WTC11 (cell line): ENCODE measurements around the gene C2orf49. TPM values are rescaled to one million over a fixed set of nuclear protein-coding genes. Genes with fewer than 3 reads are reported as not detected.

Experiments
- ATAC-seq: fragments of 200-7000 bp; cut with Tn5 transposase; 2 replicates; pipeline ENCODE4 v1.10.0; 2021; ENCODE audit warnings: mild to moderate bottlenecking, moderate library complexity
- CTCF ChIA-PET: fragments of 300-600 bp; sonication (Branson Sonifier 250); formaldehyde crosslinking; loops from one replicate; lab custom pipeline; 2021; ENCODE audit warnings: antibody characterized with exemption; lab: Charles Lee
- POLR2A ChIA-PET: fragments of 350-600 bp; sonication (Branson Sonifier 250); formaldehyde crosslinking; loops from one replicate; lab custom pipeline; 2021; ENCODE audit warnings: antibody characterized with exemption; lab: Charles Lee
- DNase-seq: peaks from one replicate; pipeline ENCODE4 v3.0.0; 2021; ENCODE audit warnings: low spot score
- H3K27ac Mint-ChIP-seq: 2 replicates; pipeline ENCODE4 v1.8.0; 2021; ENCODE audit warnings: mixed read lengths
- H3K27me3 Mint-ChIP-seq: 2 replicates; pipeline ENCODE4 v1.8.0; 2021; ENCODE audit warnings: low read depth, mild to moderate bottlenecking, moderate library complexity, mixed read lengths
- H3K36me3 Mint-ChIP-seq: 2 replicates; pipeline ENCODE4 v1.8.0; 2021; ENCODE audit warnings: mixed read lengths
- H3K4me1 Mint-ChIP-seq: 2 replicates; pipeline ENCODE4 v1.8.0; 2022; ENCODE audit warnings: mixed read lengths
- H3K4me3 Mint-ChIP-seq: 2 replicates; pipeline ENCODE4 v1.8.0; 2021; ENCODE audit warnings: mild to moderate bottlenecking, moderate library complexity, mixed read lengths
- H3K9me3 Mint-ChIP-seq: 2 replicates; pipeline ENCODE4 v1.8.0; 2021; ENCODE audit warnings: mixed read lengths
- AFF4 ChIP-seq: sonication (generic); formaldehyde crosslinking; IDR thresholded peaks from 2 replicates; pipeline ENCODE4 v1.8.1; 2023; ENCODE audit warnings: mild to moderate bottlenecking, missing genetic modification reagents, borderline replicate concordance
- AR ChIP-seq: fragments of 250-450 bp; sonication (Bioruptor Pico); IDR thresholded peaks from 2 replicates; pipeline ENCODE4 v1.9.0; 2021; ENCODE audit warnings: mild to moderate bottlenecking
- ATF6 ChIP-seq: sonication (generic); formaldehyde crosslinking; IDR thresholded peaks from 2 replicates; pipeline ENCODE4 v1.8.1; 2023; ENCODE audit warnings: mild to moderate bottlenecking, missing genetic modification reagents
- CBFB ChIP-seq: sonication (generic); formaldehyde crosslinking; IDR thresholded peaks from 2 replicates; pipeline ENCODE4 v1.8.1; 2022; ENCODE audit warnings: mild to moderate bottlenecking, low read depth, missing genetic modification reagents
- CTCF ChIP-seq: fragments of 200-600 bp; IDR thresholded peaks from 2 replicates; pipeline ENCODE4 v1.8.0; 2022; ENCODE audit warnings: antibody characterized with exemption
- EMX1 ChIP-seq: fragments of 250-450 bp; sonication (Bioruptor Pico); IDR thresholded peaks from 2 replicates; pipeline ENCODE4 v1.8.0; 2021; ENCODE audit warnings: mild to moderate bottlenecking
- FOXJ3 ChIP-seq: sonication (generic); formaldehyde crosslinking; IDR thresholded peaks from 2 replicates; pipeline ENCODE4 v1.9.0; 2021; ENCODE audit warnings: missing genetic modification reagents, mild to moderate bottlenecking, borderline replicate concordance
- FOXP1 ChIP-seq: sonication (generic); formaldehyde crosslinking; IDR thresholded peaks from 2 replicates; pipeline ENCODE4 v1.8.0; 2022; ENCODE audit warnings: missing genetic modification reagents, mild to moderate bottlenecking, moderate library complexity, borderline replicate concordance
- IRF1 ChIP-seq: sonication (generic); formaldehyde crosslinking; IDR thresholded peaks from 2 replicates; pipeline ENCODE4 v1.8.0; 2023; ENCODE audit warnings: missing genetic modification reagents
- MLX ChIP-seq: sonication (generic); formaldehyde crosslinking; IDR thresholded peaks from 2 replicates; pipeline ENCODE4 v1.8.1; 2023; ENCODE audit warnings: mild to moderate bottlenecking, missing genetic modification reagents, moderate library complexity
- MYBL2 ChIP-seq: sonication (generic); formaldehyde crosslinking; IDR thresholded peaks from 2 replicates; pipeline ENCODE4 v1.8.1; 2023; ENCODE audit warnings: mild to moderate bottlenecking, moderate library complexity, missing genetic modification reagents
- SMAD4 ChIP-seq: sonication (generic); formaldehyde crosslinking; IDR thresholded peaks from 2 replicates; pipeline ENCODE4 v1.8.0; 2022; ENCODE audit warnings: mild to moderate bottlenecking, missing genetic modification reagents
- SOX15 ChIP-seq: fragments of 250-450 bp; sonication (Bioruptor Pico); IDR thresholded peaks from 2 replicates; pipeline ENCODE4 v1.9.0; 2021; ENCODE audit warnings: mild to moderate bottlenecking
- TCF7 ChIP-seq: sonication (generic); formaldehyde crosslinking; IDR thresholded peaks from 2 replicates; pipeline ENCODE4 v1.8.0; 2022; ENCODE audit warnings: mild to moderate bottlenecking, low read depth, missing genetic modification reagents, moderate library complexity
- USF2 ChIP-seq: sonication (generic); formaldehyde crosslinking; IDR thresholded peaks from 2 replicates; pipeline ENCODE4 v1.8.1; 2023; ENCODE audit warnings: mild to moderate bottlenecking, missing genetic modification reagents, moderate library complexity
- ZBTB21 ChIP-seq: sonication (generic); formaldehyde crosslinking; IDR thresholded peaks from 2 replicates; pipeline ENCODE4 v1.8.1; 2023; ENCODE audit warnings: mild to moderate bottlenecking, missing genetic modification reagents, borderline replicate concordance
- ZNF416 ChIP-seq: fragments of 250-450 bp; sonication (Bioruptor Pico); IDR thresholded peaks from 2 replicates; pipeline ENCODE4 v1.9.0; 2021; ENCODE audit warnings: mild to moderate bottlenecking, inconsistent platforms
- ZNF671 ChIP-seq: fragments of 250-450 bp; sonication (Bioruptor Pico); IDR thresholded peaks from 2 replicates; pipeline ENCODE4 v1.8.0; 2021; ENCODE audit warnings: mild to moderate bottlenecking
- total RNA-seq: library from RNA; stranded (reverse); gene quantifications from 3 replicates; pipeline ENCODE4 v1.2.3, GENCODE V29; 2021

Gene C2orf49
- total RNA-seq, 1 experiment from 2014 or later: 15.9 TPM

GRCh38 chr2:105380432-105381100, 43.2 kb downstream of the C2orf49 start:
- Mint-ChIP-seq H3K4me1 (no peaks in the 10 kb centered on the region), H3K36me3 (peaks cover 12% of the 10 kb centered on the region; the same call in 1 of the 2 replicates), H3K27me3 (no peaks in the 10 kb centered on the region), H3K9me3 (no peaks in the 10 kb centered on the region), H3K27ac (no peak overlapping the region), H3K4me3 (no peak overlapping the region)
- ATAC-seq (no peak), DNase-seq (no peak)
- ChIA-PET POLR2A (no interaction called here), CTCF (no interaction called here)
- TF ChIP-seq ZBTB21 (CRISPR knock-in tag): no peak
- TF ChIP-seq MLX (CRISPR knock-in tag): no peak
- TF ChIP-seq CTCF: no peak
- TF ChIP-seq SMAD4 (CRISPR knock-in tag): no peak

GRCh38 chr2:105381101-105381668, 43.8 kb downstream of the C2orf49 start:
- Mint-ChIP-seq H3K4me3 (no peak overlapping the region), H3K9me3 (no peaks in the 10 kb centered on the region), H3K36me3 (peaks cover 17% of the 10 kb centered on the region; the same call in 1 of the 2 replicates), H3K4me1 (no peaks in the 10 kb centered on the region), H3K27me3 (no peaks in the 10 kb centered on the region), H3K27ac (no peak overlapping the region)
- POLR2A ChIA-PET: no interaction called here
- DNase-seq: no peak
- no peak for ATAC-seq
- CTCF ChIA-PET: no interaction called here
- TF ChIP-seq CBFB (CRISPR knock-in tag): no peak
- no peak for TF ChIP-seq MYBL2
- TF ChIP-seq FOXJ3 (CRISPR knock-in tag): no peak
- no peak for TF ChIP-seq EMX1

- H3K9me3 Mint-ChIP-seq: no peaks in the 10 kb centered on the region
- CTCF ChIA-PET: no interaction called here
- no peak overlapping the region for H3K27ac Mint-ChIP-seq
- peaks cover 13% of the 10 kb centered on the region; the same call in 1 of the 2 replicates for H3K36me3 Mint-ChIP-seq
- ATAC-seq: no peak
- POLR2A ChIA-PET: no interaction called here
- H3K27me3 Mint-ChIP-seq: no peaks in the 10 kb centered on the region
- no peaks in the 10 kb centered on the region for H3K4me1 Mint-ChIP-seq
- H3K4me3 Mint-ChIP-seq: no peak overlapping the region
- DNase-seq: no peak
- TF ChIP-seq AFF4 (CRISPR knock-in tag) (no peak), USF2 (CRISPR knock-in tag) (no peak), ZNF671 (CRISPR knock-in tag) (no peak), SOX15 (no peak), ZBTB21 (CRISPR knock-in tag) (no peak), ATF6 (CRISPR knock-in tag) (no peak), FOXP1 (no peak), AR (CRISPR knock-in tag) (no peak), TCF7 (CRISPR knock-in tag) (no peak), IRF1 (CRISPR knock-in tag) (no peak), ZNF416 (CRISPR knock-in tag) (no peak)
Observed at GRCh38 chr2:105382177-105382576, 44.8 kb downstream of the C2orf49 start.
